ENCODE measurements around the gene AKIP1. TPM values are rescaled to one million over a fixed set of nuclear protein-coding genes. Genes with fewer than 3 reads are reported as not detected.

The AKIP1 gene
- total RNA-seq, 1 donor, result 32.7 TPM

DNA sequence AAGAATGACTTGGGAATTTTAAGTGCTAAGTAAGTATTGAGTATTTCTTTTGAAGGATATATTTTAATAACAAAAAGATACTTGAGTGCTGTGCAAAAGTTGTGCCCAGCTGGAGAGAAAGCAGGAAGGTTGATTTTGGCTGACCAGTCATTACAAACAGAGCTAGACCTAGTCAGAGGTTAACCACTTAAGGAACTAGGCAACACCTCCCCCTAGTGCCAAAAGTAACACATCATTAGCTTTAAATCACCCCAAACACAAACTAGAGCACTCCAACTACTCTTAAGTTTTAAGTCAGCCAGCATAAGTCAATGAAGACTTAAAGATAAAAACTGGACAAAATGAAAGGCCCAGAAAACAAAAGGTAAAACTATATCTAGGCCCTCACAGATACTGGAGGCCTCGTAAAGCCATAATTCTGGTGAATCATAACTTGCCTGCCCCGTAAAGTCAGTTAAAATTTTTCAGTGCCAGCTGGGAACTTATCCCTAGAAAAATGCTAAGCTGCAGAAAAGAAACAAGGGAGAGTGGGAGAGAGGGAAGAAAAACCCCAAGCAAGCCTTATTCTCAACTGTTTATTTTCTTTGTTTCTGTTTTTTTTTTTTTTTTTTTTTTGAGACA lies 48.7 kb downstream of the AKIP1 start:
- DNase-seq (ENCODE audit: low read depth), result peak; percentile 94
- H3K4me3 ChIP-seq (ENCODE audit: low read depth, low read length), result no peak overlapping the region
- TF ChIP-seq, protein P1, sequence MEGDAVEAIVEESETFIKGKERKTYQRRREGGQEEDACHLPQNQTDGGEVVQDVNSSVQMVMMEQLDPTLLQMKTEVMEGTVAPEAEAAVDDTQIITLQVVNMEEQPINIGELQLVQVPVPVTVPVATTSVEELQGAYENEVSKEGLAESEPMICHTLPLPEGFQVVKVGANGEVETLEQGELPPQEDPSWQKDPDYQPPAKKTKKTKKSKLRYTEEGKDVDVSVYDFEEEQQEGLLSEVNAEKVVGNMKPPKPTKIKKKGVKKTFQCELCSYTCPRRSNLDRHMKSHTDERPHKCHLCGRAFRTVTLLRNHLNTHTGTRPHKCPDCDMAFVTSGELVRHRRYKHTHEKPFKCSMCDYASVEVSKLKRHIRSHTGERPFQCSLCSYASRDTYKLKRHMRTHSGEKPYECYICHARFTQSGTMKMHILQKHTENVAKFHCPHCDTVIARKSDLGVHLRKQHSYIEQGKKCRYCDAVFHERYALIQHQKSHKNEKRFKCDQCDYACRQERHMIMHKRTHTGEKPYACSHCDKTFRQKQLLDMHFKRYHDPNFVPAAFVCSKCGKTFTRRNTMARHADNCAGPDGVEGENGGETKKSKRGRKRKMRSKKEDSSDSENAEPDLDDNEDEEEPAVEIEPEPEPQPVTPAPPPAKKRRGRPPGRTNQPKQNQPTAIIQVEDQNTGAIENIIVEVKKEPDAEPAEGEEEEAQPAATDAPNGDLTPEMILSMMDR (IDR thresholded peaks at IDR 0.05; ENCODE audit: insufficient read depth, low read length), result peak; percentile 61

DNA sequence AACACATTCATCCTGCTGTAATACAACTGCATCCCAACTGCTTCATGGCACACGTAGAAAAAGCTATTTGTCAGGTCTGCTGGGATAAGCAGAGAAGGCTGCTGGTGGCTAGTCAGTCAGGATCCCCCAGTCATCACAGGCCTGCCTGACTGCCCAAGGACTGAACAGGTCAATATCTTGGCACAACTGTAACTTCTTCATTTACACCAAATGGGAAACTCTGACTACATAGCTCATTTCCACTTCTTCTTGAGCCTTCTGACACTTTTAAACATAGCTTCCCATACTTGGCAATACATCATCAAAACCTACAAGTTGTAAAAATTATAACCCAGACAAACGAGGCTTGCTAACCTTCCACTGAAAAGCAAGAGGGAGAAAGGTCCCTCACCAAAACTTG lies 50.4 kb downstream of the AKIP1 start:
- H3K4me3 ChIP-seq (ENCODE audit: low read depth, low read length), result no peak overlapping the region
- no peak for DNase-seq (ENCODE audit: low read depth)
- TF ChIP-seq, protein P1 (IDR thresholded peaks at IDR 0.05; ENCODE audit: insufficient read depth, low read length), result no peak

DNA sequence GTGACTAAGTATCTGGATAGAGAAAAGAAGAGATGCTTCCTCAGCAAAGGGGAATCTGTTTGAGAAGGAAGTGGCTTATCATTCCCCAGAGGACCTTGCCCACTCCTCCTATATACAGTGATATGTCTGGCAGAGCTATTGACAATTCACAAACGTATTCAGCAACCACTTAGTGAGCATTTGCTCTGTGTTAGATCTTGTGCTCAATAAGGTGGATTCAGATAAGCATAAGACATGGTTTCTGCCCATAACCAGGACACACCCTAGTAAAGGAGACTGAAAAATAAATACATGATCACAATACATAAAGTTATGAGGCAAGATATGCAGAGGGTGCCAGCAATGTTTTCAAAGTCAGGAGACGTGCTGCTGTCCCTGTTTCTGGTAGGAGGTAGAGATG lies 51.9 kb downstream of the AKIP1 start:
- H3K4me3 ChIP-seq (ENCODE audit: low read depth, low read length), result peak overlapping the region; percentile 91
- no peak for DNase-seq (ENCODE audit: low read depth)
- TF ChIP-seq, protein P1 (IDR thresholded peaks at IDR 0.05; ENCODE audit: insufficient read depth, low read length), result no peak

DNA sequence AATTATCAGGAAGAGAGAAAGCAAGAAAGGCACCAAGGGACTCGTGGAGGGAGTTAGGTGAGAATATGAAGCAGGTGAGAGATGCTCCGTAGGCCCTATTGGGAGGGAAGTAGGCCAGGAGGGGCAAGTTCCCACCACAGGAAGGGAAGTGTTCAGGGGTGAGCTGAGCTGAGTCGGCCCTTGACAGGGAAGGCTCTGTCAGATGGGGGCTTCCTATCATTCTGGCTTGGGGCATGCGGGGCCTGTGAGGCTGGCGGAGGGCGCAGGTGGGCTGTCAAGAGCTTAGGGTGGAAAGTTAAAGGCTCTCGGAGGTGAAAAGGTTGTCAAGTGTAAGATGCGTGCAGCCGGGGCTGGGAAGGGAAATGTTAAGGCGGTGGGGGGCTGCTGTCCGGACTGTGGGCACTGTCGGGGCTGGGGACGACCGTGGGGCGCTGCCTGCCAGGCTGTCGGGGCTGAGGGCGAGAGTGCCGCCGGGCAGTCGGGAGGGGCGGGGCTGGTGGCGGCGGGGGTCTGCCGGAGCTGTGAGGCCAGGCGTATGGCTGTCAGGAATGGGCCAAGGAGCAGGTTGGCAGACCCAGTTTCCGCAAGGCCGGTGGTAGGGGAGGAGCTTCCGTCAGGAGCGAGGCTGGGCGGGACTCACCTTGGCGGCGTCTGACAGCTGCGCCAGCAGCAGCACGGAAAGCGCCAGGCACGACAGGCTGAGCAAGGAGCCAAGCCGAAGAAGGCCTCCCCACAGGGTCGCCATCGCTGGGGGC lies 52.8 kb downstream of the AKIP1 start:
- peak; percentile 56 for DNase-seq (ENCODE audit: low read depth)
- H3K4me3 ChIP-seq (ENCODE audit: low read depth, low read length), result peak overlapping the region; percentile 91
- TF ChIP-seq, protein P1 (IDR thresholded peaks at IDR 0.05; ENCODE audit: insufficient read depth, low read length), result no peak

DNA sequence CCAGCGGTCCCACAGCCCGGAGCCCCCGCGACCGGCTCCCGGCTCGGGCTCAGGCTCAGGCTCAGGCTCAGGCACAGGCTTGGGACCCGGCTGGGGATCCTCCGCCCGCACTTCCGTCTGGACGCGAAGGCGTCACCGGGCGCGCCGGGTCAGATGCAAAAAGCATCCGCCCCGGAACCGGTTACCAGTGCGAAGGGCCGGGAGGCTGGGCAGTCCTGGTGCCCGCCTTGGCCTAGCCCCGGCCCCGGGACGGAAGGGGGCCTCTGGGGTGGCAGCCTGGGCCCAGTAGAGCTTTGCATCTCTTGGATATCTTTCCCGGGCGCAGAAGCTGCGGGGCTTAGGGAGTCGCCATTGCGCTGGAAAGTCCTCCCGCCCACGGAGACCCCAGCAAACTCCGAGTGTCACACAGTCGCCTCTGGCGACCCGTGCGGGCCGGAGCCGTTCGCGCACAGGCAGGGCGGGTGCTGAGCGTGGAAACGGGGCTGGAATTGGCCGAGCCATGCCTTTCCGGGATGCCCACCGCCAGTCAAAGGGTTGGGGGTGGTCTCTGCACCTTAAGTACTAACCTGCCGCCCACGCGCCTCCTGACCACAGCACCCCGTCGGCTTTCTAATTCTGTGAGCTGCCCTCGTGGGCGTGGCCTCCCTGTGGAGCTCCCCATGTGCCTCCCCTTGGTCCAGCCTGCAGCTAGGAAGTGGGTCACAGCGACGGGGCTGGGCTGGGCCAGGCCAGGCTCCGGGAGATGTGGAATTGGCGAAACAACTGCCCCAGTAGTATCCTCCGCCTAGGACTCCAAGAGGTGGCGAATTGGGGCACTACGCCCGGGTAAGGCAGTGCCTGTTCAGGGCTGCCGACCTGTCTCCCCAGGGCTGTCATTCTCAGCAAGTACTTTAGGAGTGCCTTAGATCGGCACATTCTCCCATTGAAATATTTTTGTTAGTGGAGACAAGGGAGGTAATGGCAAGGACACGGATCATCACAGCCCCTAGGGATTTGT lies 53.6 kb downstream of the AKIP1 start, which contains the start of gene TMEM9B:
TSS of gene TMEM9B (minus strand) at position 119 of the 997 bp plus-strand sequence. CDS start 129 bp downstream, outside the sequence.
- TF ChIP-seq, protein P1 (IDR thresholded peaks at IDR 0.05; ENCODE audit: insufficient read depth, low read length), result no peak
- H3K4me3 ChIP-seq (ENCODE audit: low read depth, low read length), result peak within 1 kb of the TSS; percentile 91
- DNase-seq (ENCODE audit: low read depth), result peak; percentile 76

DNA sequence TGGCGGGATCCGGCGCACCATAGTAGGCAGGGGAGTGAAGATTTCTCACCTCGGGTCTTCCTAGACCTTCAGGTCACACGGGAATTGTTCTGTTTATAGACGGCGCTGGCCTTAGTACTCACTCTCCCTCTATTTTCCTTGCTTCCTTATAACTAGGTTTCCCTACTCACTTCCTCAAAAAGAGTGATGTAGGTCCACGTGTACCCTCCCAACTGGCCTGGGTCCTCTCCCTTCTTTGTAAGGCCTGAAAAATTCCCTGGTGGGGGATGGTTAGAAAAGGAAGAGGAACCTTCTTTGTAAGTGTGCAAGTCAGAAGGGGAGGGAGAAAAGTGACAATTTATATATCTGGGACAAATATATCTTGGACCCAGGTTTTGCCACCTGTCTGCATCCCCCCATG lies 56.2 kb downstream of the AKIP1 start:
- DNase-seq (ENCODE audit: low read depth), result no peak
- TF ChIP-seq, protein P1 (IDR thresholded peaks at IDR 0.05; ENCODE audit: insufficient read depth, low read length), result no peak
- no peak overlapping the region for H3K4me3 ChIP-seq (ENCODE audit: low read depth, low read length)
